Activated B cell treated with CpG ODN at 0.5 μM for 24 hours (primary cell): ENCODE results near the gene DNAH17. TPM values are rescaled to one million over a fixed set of nuclear protein-coding genes. Genes with fewer than 3 reads are reported as not detected.

ENCODE experiments used
- ATAC-seq: fragments of 200-7000 bp; cut with Tn5 transposase; one replicate; pipeline ENCODE4 v1.10.0; 2021; ENCODE audit warnings: low read depth, mild to moderate bottlenecking, moderate library complexity
- CTCF ChIA-PET: fragments of 350-600 bp; sonication (Branson Sonifier 250); formaldehyde crosslinking; loops from one replicate; lab custom pipeline; 2021; ENCODE audit warnings: antibody characterized with exemption; lab: Charles Lee
- POLR2A ChIA-PET: fragments of 350-600 bp; sonication (Branson Sonifier 250); formaldehyde crosslinking; loops from one replicate; lab custom pipeline; 2021; ENCODE audit warnings: antibody characterized with exemption; lab: Charles Lee
- DNase-seq: peaks from one replicate; pipeline ENCODE4 v3.0.0; 2022
- H3K27ac Mint-ChIP-seq: one replicate; pipeline ENCODE4 v1.8.0; 2020; ENCODE audit warnings: mixed read lengths
- H3K27me3 Mint-ChIP-seq: one replicate; pipeline ENCODE4 v1.8.0; 2021; ENCODE audit warnings: mixed read lengths
- H3K36me3 Mint-ChIP-seq: one replicate; pipeline ENCODE4 v1.8.0; 2021; ENCODE audit warnings: low read depth, mixed read lengths
- H3K4me1 Mint-ChIP-seq: one replicate; pipeline ENCODE4 v1.8.0; 2021; ENCODE audit warnings: mixed read lengths
- H3K4me3 Mint-ChIP-seq: one replicate; pipeline ENCODE4 v1.8.0; 2020; ENCODE audit warnings: mild to moderate bottlenecking, mixed read lengths
- H3K9me3 Mint-ChIP-seq: one replicate; pipeline ENCODE4 v1.8.0; 2020; ENCODE audit warnings: mixed read lengths
- CTCF ChIP-seq: fragments of 200-600 bp; IDR thresholded peaks from one replicate; pipeline ENCODE4 v1.8.0; 2022; ENCODE audit warnings: antibody characterized with exemption, mild to moderate bottlenecking
- intact Hi-C: fragments of 100-400 bp; cut with micrococcal nuclease; formaldehyde crosslinking; loops from one replicate; pipeline ENCODE4 v1.15.1; 2024
- total RNA-seq: library from RNA; stranded (reverse); gene quantifications from 2 replicates; pipeline ENCODE4 v1.2.3, GENCODE V29; 2022

DNAH17 gene
- total RNA-seq, 1 donor from 2014 or later: 0.13 TPM

DNA sequence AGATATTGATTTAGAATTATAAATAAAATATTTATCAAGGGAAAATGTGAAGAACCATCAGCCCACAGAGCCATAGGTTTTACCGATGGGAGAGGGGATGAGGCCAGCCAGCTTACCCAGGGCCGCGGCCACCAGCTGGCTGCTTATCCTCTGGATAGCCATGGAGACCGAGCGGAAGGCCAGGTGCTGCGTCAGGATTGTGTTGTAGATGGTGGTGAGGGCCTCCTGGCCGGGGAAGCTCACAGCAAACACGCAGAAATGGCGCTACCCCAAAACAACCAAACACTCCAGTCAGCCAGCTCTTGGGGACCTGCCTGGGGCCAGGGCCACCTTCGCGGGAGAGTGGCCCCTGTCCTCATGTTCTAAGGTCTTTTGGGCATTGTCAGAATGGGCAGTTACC lies 97.8 kb downstream of the DNAH17 start:
- no peaks in the 10 kb centered on the region for H3K9me3 Mint-ChIP-seq
- CTCF ChIA-PET: no interaction called here
- POLR2A ChIA-PET: no interaction called here
- H3K4me1 Mint-ChIP-seq: peaks cover 9% of the 10 kb centered on the region
- H3K36me3 Mint-ChIP-seq: no peaks in the 10 kb centered on the region
- no peak for DNase-seq
- H3K27me3 Mint-ChIP-seq: peaks cover 14% of the 10 kb centered on the region
- TF ChIP-seq CTCF: no peak
- intact Hi-C loops: no loop called here
- H3K27ac Mint-ChIP-seq: no peak overlapping the region
- ATAC-seq: no peak
- no peak overlapping the region for H3K4me3 Mint-ChIP-seq

DNA sequence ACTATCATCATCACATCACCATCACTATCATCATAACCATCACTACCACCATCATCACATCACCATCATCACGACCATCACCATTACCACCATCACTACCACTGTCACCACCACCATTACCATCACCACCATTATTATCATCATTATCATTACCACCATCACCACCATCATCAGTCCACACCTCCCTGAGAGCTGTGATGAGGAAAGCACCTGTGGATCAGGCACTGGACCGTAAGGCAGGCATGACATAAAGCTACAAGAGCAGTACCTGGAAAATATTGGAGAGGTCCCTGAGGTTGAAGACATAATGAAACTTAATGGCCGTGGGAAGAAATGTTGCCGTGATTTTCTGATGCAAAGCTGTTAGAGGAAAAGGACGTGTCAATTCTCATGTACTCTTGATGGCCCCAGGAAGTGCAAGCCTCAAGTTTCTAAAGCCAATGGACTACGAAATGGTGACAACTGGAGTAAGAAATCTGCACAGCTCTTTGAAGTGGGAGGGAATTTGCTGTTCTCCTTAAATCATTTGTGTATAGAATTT lies 98.4 kb downstream of the DNAH17 start:
- POLR2A ChIA-PET: no interaction called here
- no peak for ATAC-seq
- Mint-ChIP-seq H3K27me3 (peaks cover 10% of the 10 kb centered on the region), H3K36me3 (no peaks in the 10 kb centered on the region), H3K27ac (no peak overlapping the region), H3K4me3 (no peak overlapping the region), H3K4me1 (peaks cover 5% of the 10 kb centered on the region), H3K9me3 (no peaks in the 10 kb centered on the region)
- no peak for DNase-seq
- no peak for TF ChIP-seq CTCF
- intact Hi-C loops: no loop called here
- CTCF ChIA-PET: no interaction called here

DNA sequence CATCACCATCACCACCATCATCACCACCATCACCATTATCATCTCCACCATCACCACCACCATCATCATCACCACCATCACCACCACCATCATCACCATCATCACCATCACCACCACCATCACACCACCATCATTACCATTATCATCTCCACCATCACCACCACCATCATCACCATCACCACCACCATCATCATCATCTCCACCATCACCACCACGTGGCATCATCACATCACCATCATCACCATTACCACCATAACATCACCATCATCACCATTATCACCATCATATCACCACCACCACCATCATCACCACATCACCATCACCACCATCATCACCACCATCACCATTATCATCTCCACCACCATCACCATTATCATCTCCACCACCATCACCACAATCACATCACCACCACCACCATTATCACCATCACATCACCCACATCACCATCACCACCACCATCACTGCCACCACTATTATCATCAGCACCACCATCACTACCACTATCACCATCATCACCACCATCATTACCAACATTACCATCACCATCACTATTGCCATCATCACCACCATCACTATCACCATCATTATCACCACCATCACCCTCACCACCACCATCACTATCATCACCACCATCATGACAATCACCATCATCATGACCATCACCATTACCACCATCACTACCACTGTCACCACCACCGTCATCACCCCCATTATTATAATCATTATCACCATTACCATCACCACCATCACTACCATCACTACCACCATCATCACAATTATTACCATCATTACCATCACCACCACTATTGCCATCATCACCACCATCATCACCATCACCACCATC lies 99.1 kb downstream of the DNAH17 start:
- intact Hi-C loops: no loop called here

DNA sequence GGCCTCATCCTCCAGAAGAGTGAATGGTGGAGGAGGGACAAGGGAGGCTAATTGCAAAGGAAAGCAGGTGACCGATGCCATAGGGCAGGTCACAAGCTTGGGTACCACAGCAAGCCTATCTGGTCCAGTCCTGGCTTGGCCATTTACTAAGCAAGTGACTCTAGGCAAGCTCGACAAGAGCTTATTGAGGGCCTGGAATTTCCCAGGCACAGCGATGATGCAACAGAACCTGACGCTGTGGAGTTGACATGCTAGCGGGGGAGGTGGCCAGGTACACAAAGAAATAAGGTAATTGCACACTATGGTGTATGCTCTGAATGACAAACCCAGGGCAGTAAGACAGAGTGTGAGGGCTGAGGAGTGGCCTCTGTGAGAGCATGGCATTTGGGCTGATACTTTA lies 100.2 kb downstream of the DNAH17 start:
- Mint-ChIP-seq H3K4me3 (no peak overlapping the region), H3K36me3 (no peaks in the 10 kb centered on the region), H3K27me3 (peaks cover 5% of the 10 kb centered on the region), H3K4me1 (peaks cover 5% of the 10 kb centered on the region), H3K9me3 (no peaks in the 10 kb centered on the region), H3K27ac (no peak overlapping the region)
- POLR2A ChIA-PET: no interaction called here
- no peak for DNase-seq
- CTCF ChIA-PET: no interaction called here
- intact Hi-C loops: no loop called here
- no peak for TF ChIP-seq CTCF
- no peak for ATAC-seq

More for the DNA sequence above, 99.1 kb downstream of the DNAH17 start:
- Mint-ChIP-seq H3K4me3 (no peak overlapping the region), H3K36me3 (no peaks in the 10 kb centered on the region), H3K27me3 (peaks cover 8% of the 10 kb centered on the region), H3K27ac (no peak overlapping the region), H3K4me1 (peaks cover 5% of the 10 kb centered on the region), H3K9me3 (no peaks in the 10 kb centered on the region)
- ChIA-PET POLR2A (no interaction called here), CTCF (no interaction called here)
- no peak for TF ChIP-seq CTCF
- ATAC-seq (no peak), DNase-seq (no peak)

- no peak for DNase-seq
- no peak overlapping the region for H3K4me3 Mint-ChIP-seq
- peaks cover 5% of the 10 kb centered on the region for H3K4me1 Mint-ChIP-seq
- CTCF ChIA-PET: no interaction called here
- peaks cover 7% of the 10 kb centered on the region for H3K27me3 Mint-ChIP-seq
- POLR2A ChIA-PET: no interaction called here
- no peak overlapping the region for H3K27ac Mint-ChIP-seq
- no peak for TF ChIP-seq CTCF
- intact Hi-C loops: no loop called here
- no peaks in the 10 kb centered on the region for H3K36me3 Mint-ChIP-seq
- ATAC-seq: no peak
- no peaks in the 10 kb centered on the region for H3K9me3 Mint-ChIP-seq
Measured at GRCh38 chr17:78476149-78476548, 101.0 kb downstream of the DNAH17 start.
